Liver (tissue), 9 donors: ENCODE results near the gene ZNF280A. TPM values are rescaled to one million over a fixed set of nuclear protein-coding genes. Genes with fewer than 3 reads are reported as not detected.

ENCODE experiments used
- DNase-seq: peaks from one replicate; pipeline ENCODE4 v3.0.0-alpha.2; 2017; ENCODE audit warnings: low spot score
- H3K27ac ChIP-seq, 2 donors: one replicate each; pipeline ENCODE4 v1.7.0; 2013; ENCODE audit warnings: inconsistent platforms in 2 of 2, low read length in 2 of 2, control low read depth in 1 of 2, low read depth in 1 of 2, mild to moderate bottlenecking in 1 of 2
- H3K27me3 ChIP-seq, 4 donors: one replicate each; pipeline versions ENCODE4 v1.6.1 to v1.7.0; 2013; ENCODE audit warnings: low read length in 3 of 4, inconsistent platforms in 1 of 4, mild to moderate bottlenecking in 1 of 4, moderate library complexity in 1 of 4; ENCODE audit not compliant: control insufficient read depth in 4 of 4, insufficient read depth in 4 of 4
- H3K36me3 ChIP-seq, 4 donors: one replicate each; pipeline versions ENCODE4 v1.6.1 to v1.7.0; 2013; ENCODE audit warnings: low read length in 3 of 4, mild to moderate bottlenecking in 3 of 4, low read depth in 1 of 4, moderate library complexity in 1 of 4; ENCODE audit not compliant: control insufficient read depth in 4 of 4, insufficient read depth in 3 of 4
- H3K4me1 ChIP-seq, 4 donors: one replicate each; pipeline versions ENCODE4 v1.6.1 to v1.7.0; 2013; ENCODE audit warnings: low read length in 3 of 4, mild to moderate bottlenecking in 3 of 4, moderate library complexity in 1 of 4; ENCODE audit not compliant: control insufficient read depth in 4 of 4, insufficient read depth in 4 of 4
- H3K4me3 ChIP-seq, 3 donors: one replicate each; pipeline versions ENCODE4 v1.6.1 to v1.7.0; 2013; ENCODE audit warnings: low read length in 3 of 3, control low read depth in 1 of 3, low read depth in 1 of 3, mild to moderate bottlenecking in 1 of 3
- H3K9ac ChIP-seq, 2 donors: one replicate each; pipeline ENCODE4 v1.7.0; 2013; ENCODE audit warnings: low read length in 2 of 2, mild to moderate bottlenecking in 2 of 2, moderate library complexity in 2 of 2, control low read depth in 1 of 2, low read depth in 1 of 2
- H3K9me3 ChIP-seq, 4 donors: one replicate each; pipeline versions ENCODE4 v1.6.1 to v1.7.0; 2013; ENCODE audit warnings: low read length in 3 of 4; ENCODE audit not compliant: control insufficient read depth in 4 of 4
- ATF3 ChIP-seq: IDR thresholded peaks from 2 replicates; pipeline ENCODE4 v1.6.1; 2016; ENCODE audit warnings: antibody characterized with exemption
- CTCF ChIP-seq: fragments of 150-350 bp; IDR thresholded peaks from 2 replicates; pipeline ENCODE4 v1.5.1; 2017; ENCODE audit warnings: improper control_type of control experiment, low read depth, low read length; ENCODE audit not compliant: missing input control
- EGR1 ChIP-seq, 2 donors: IDR thresholded peaks; 2 replicates each; pipeline ENCODE4 v1.6.1; 2016 to 2018; ENCODE audit warnings: antibody characterized with exemption in 2 of 2, low read depth in 2 of 2
- FOXA1 ChIP-seq: IDR thresholded peaks from 2 replicates; pipeline ENCODE4 v1.6.1; 2016; ENCODE audit warnings: antibody characterized with exemption
- FOXA2 ChIP-seq: IDR thresholded peaks from 2 replicates; pipeline ENCODE4 v1.6.1; 2016; ENCODE audit warnings: antibody characterized with exemption
- GABPA ChIP-seq, 2 donors: IDR thresholded peaks in 1 of 2; conservative IDR thresholded peaks in 1 of 2; 2 replicates each; pipeline ENCODE4 v1.6.1; 2016; ENCODE audit warnings: antibody characterized with exemption in 2 of 2, mild to moderate bottlenecking in 1 of 2, moderate library complexity in 1 of 2
- HNF4A ChIP-seq, 2 donors: conservative IDR thresholded peaks; 2 replicates each; pipeline ENCODE4 v1.6.1; 2016; ENCODE audit warnings: antibody characterized with exemption in 2 of 2, mild to moderate bottlenecking in 2 of 2
- JUND ChIP-seq, 2 donors: IDR thresholded peaks; 2 replicates each; pipeline ENCODE4 v1.6.1; 2016; ENCODE audit warnings: antibody characterized with exemption in 2 of 2
- NR2F2 ChIP-seq: IDR thresholded peaks from 2 replicates; pipeline ENCODE4 v1.6.1; 2016; ENCODE audit warnings: antibody characterized with exemption
- RAD21 ChIP-seq, 2 donors: IDR thresholded peaks; 2 replicates each; pipeline ENCODE4 v1.6.1; 2016; ENCODE audit warnings: antibody characterized with exemption in 2 of 2, mild to moderate bottlenecking in 2 of 2
- RXRA ChIP-seq, 2 donors: IDR thresholded peaks; 2 replicates each; pipeline ENCODE4 v1.6.1; 2017 to 2018; ENCODE audit warnings: antibody characterized with exemption in 2 of 2, mild to moderate bottlenecking in 1 of 2
- SP1 ChIP-seq: IDR thresholded peaks from 2 replicates; pipeline ENCODE4 v1.6.1; 2018; ENCODE audit warnings: antibody characterized with exemption, mild to moderate bottlenecking
- TAF1 ChIP-seq: conservative IDR thresholded peaks from 2 replicates; pipeline ENCODE4 v1.6.1; 2016; ENCODE audit warnings: antibody characterized with exemption, mild to moderate bottlenecking
- YY1 ChIP-seq: IDR thresholded peaks from 2 replicates; pipeline ENCODE4 v1.6.1; 2016; ENCODE audit warnings: antibody characterized with exemption, mild to moderate bottlenecking
- ZBTB33 ChIP-seq: IDR thresholded peaks from 2 replicates; pipeline ENCODE4 v1.6.1; 2016; ENCODE audit warnings: antibody characterized with exemption
- WGBS: extraction: QIAGEN DNeasy Blood & Tissue Kit; methylation state at CpG from one replicate; pipeline ENCODE4 v1.1.7; 2013; 5-methylcytosine and 5-hydroxymethylcytosine counted together
- polyA plus RNA-seq, 2 donors: library from polyadenylated mRNA; stranded (reverse) in 1 of 2; unstranded in 1 of 2; fragments of 200-250 nt in 1 of 2; fragments of >200 nt in 1 of 2; fragmentation: Nextera tagmentation in 1 of 2; extraction: Ambion mirVana in 1 of 2; gene quantifications; one replicate each; pipeline versions ENCODE4 v1.2.1 to v1.2.3, GENCODE V29; 2013 to 2015
- total RNA-seq, 2 donors: library from RNA; depleted of rRNA; stranded (reverse); fragments of >200 nt; gene quantifications; one replicate each; pipeline ENCODE4 v1.2.3, GENCODE V29; 2014
- TF ChIP-seq, protein P1 (sequence below): IDR thresholded peaks from 2 replicates; pipeline ENCODE4 v1.6.1; 2016; ENCODE audit warnings: antibody characterized with exemption
- TF ChIP-seq, protein P2 (sequence below): IDR thresholded peaks from 2 replicates; pipeline ENCODE4 v1.6.1; 2016; ENCODE audit warnings: antibody characterized with exemption, mild to moderate bottlenecking
- donor health status: healthy.
- donor health status: healthy.
- donor health status: healthy.
- donor health status: healthy.
- donor health status: healthy.

The ZNF280A gene
- total and polyA plus RNA-seq, 4 donors = not detected

GRCh38 chr22:22553735-22554586 is 33.9 kb upstream of the ZNF280A start (continued):
- TF ChIP-seq ZBTB33 (no peak), EGR1 (IDR thresholded peaks at IDR 0.05; ENCODE audit: low read depth in 2 of 2) (no peak), YY1 (no peak)
- TF ChIP-seq, protein P1, sequence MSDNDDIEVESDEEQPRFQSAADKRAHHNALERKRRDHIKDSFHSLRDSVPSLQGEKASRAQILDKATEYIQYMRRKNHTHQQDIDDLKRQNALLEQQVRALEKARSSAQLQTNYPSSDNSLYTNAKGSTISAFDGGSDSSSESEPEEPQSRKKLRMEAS = no peak

DNA sequence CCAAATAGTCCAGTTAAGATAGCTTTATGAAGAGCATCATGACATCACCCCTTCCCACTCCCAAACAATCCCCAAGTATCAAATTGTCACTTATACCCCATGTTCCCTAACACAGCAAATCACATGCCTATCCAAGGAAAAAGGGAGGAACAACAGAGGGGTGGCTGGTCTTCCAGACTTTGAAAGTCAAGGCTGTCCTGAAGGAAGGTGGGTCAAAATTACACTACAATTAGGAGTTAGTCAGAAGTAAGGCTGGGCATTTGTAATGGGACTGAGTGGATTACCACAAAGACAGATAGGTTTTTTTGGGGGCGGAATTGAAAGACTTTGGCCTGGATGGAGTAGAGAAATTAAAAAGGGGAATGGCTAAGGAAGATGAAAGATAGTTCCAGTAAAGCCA is 33.1 kb upstream of the ZNF280A start:
- no peak overlapping the region for H3K9ac ChIP-seq
- H3K36me3 ChIP-seq = no peaks in the 10 kb centered on the region
- H3K9me3 ChIP-seq = no peaks in the 10 kb centered on the region
- TF ChIP-seq ZBTB33 = no peak
- TF ChIP-seq NR2F2 = no peak
- no peak for TF ChIP-seq SP1
- TF ChIP-seq GABPA (IDR thresholded peaks at IDR 0.05 in 1 of 2, conservative IDR thresholded peaks at IDR 0.05 in 1 of 2) = no peak
- no peak for TF ChIP-seq ATF3
- no peak for TF ChIP-seq EGR1 (IDR thresholded peaks at IDR 0.05; ENCODE audit: low read depth in 2 of 2)
- TF ChIP-seq HNF4A (conservative IDR thresholded peaks at IDR 0.05) = no peak
- H3K4me1 ChIP-seq = no peaks in the 10 kb centered on the region
- H3K27me3 ChIP-seq = no peaks in the 10 kb centered on the region
- WGBS = 84% methylated on average over 1 of the region's 1 CpG
- no peak for DNase-seq
- H3K27ac ChIP-seq = no peak overlapping the region
- H3K4me3 ChIP-seq = no peak overlapping the region

GRCh38 chr22:22552630-22553029 is 32.6 kb upstream of the ZNF280A start:
- WGBS = 67% methylated on average over 4 of the region's 4 CpGs
- Histone ChIP-seq H3K9me3 (no peaks in the 10 kb centered on the region), H3K4me3 (no peak overlapping the region), H3K27ac (no peak overlapping the region), H3K27me3 (no peaks in the 10 kb centered on the region), H3K9ac (no peak overlapping the region), H3K4me1 (no peaks in the 10 kb centered on the region), H3K36me3 (no peaks in the 10 kb centered on the region)
- DNase-seq = no peak
- TF ChIP-seq HNF4A (conservative IDR thresholded peaks at IDR 0.05) (no peak), FOXA2 (no peak), CTCF (no peak), RXRA (IDR thresholded peaks at IDR 0.05) (no peak), FOXA1 (no peak), RAD21 (IDR thresholded peaks at IDR 0.05) (no peak), NR2F2 (no peak), ZBTB33 (no peak), ATF3 (no peak), TAF1 (no peak), JUND (IDR thresholded peaks at IDR 0.05) (no peak)
- TF ChIP-seq, protein P2, sequence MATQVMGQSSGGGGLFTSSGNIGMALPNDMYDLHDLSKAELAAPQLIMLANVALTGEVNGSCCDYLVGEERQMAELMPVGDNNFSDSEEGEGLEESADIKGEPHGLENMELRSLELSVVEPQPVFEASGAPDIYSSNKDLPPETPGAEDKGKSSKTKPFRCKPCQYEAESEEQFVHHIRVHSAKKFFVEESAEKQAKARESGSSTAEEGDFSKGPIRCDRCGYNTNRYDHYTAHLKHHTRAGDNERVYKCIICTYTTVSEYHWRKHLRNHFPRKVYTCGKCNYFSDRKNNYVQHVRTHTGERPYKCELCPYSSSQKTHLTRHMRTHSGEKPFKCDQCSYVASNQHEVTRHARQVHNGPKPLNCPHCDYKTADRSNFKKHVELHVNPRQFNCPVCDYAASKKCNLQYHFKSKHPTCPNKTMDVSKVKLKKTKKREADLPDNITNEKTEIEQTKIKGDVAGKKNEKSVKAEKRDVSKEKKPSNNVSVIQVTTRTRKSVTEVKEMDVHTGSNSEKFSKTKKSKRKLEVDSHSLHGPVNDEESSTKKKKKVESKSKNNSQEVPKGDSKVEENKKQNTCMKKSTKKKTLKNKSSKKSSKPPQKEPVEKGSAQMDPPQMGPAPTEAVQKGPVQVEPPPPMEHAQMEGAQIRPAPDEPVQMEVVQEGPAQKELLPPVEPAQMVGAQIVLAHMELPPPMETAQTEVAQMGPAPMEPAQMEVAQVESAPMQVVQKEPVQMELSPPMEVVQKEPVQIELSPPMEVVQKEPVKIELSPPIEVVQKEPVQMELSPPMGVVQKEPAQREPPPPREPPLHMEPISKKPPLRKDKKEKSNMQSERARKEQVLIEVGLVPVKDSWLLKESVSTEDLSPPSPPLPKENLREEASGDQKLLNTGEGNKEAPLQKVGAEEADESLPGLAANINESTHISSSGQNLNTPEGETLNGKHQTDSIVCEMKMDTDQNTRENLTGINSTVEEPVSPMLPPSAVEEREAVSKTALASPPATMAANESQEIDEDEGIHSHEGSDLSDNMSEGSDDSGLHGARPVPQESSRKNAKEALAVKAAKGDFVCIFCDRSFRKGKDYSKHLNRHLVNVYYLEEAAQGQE = no peak
